GM10266 (cell line): ENCODE data around the gene DAP3.

Experiments
- DNase-seq: peaks from one replicate; pipeline ENCODE4 v3.0.0; 2012; ENCODE audit errors: extremely low spot score
- TF ChIP-seq, protein P1 (sequence below): IDR thresholded peaks from 2 replicates; pipeline ENCODE4 v1.5.1; 2012; ENCODE audit warnings: mild to moderate bottlenecking, low read depth; ENCODE audit not compliant: control insufficient read depth, insufficient read depth; ENCODE audit errors: missing control alignments

Gene DAP3

DNA sequence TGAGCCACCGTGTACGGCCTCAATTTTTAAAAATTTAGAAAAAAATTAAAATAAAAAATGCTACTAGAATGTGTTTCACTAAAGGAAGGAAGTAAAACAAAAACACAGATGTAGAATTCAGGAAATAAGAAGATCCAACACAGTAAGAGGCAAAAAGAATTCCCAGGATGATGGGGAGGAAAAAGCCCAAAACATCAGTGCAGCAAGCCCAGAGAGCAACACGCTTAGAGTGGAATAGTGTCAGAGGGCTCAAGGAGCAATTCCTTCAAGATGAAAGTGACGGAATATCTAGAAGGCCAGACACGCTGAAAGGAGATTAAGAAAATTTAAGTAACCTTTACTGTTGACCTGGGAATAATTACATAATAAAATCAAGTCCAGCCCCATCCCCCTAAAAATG is 80.4 kb downstream of the DAP3 start:
- DNase-seq, result no peak
- TF ChIP-seq, protein P1, sequence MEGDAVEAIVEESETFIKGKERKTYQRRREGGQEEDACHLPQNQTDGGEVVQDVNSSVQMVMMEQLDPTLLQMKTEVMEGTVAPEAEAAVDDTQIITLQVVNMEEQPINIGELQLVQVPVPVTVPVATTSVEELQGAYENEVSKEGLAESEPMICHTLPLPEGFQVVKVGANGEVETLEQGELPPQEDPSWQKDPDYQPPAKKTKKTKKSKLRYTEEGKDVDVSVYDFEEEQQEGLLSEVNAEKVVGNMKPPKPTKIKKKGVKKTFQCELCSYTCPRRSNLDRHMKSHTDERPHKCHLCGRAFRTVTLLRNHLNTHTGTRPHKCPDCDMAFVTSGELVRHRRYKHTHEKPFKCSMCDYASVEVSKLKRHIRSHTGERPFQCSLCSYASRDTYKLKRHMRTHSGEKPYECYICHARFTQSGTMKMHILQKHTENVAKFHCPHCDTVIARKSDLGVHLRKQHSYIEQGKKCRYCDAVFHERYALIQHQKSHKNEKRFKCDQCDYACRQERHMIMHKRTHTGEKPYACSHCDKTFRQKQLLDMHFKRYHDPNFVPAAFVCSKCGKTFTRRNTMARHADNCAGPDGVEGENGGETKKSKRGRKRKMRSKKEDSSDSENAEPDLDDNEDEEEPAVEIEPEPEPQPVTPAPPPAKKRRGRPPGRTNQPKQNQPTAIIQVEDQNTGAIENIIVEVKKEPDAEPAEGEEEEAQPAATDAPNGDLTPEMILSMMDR, result no peak

DNA sequence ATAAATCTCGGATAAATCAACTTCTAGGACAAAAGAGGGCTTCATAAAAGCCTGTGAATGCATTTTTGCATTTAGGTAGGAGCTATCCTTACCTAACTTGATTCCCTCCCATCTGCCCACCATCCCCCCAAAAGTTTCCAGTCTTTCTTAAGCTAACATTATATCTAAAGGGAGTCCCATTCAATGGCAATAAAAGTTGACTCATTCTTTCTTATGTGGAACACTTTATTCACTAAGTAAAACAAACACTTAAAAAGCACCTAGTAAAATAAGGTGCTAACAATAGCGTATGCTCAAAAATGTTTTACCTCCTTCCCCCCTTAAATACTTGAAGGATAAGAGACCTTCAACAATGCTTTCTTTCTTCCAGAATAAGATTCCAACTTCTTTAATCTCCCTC is 84.3 kb downstream of the DAP3 start:
- TF ChIP-seq, protein P1, result no peak
- no peak for DNase-seq

GRCh38 chr1:155776414-155776813 is 87.5 kb downstream of the DAP3 start:
- TF ChIP-seq, protein P1, result no peak
- no peak for DNase-seq

DNA sequence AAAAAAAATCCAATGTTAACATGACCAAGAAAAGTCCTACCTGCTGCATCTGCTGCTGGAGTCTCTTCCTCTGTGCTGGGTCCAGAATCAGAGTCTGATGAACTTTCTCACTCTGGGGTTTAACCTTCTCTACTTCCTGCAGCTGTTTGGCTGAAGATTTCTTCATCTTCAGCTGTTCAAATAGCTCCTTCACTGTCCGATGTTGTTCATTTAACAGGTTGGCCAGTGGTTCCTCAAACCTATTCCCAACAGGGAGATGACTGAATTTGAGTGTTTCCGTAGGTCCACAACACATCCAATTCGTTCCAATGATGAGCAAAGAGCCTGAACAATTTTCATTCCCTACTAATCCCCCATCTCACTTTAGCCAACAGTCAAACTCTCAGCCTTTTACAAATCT is 88.7 kb downstream of the DAP3 start:
- no peak for DNase-seq
- TF ChIP-seq, protein P1, result no peak
